HL-60 (cell line): ENCODE measurements around the gene PES1.

Source experiments
- DNase-seq, 2 experiments: peaks; one replicate each; pipeline ENCODE4 v3.0.0-alpha.2; 2010 to 2020; ENCODE audit warnings: low read depth in 1 of 2, low spot score in 1 of 2
- H3K27ac ChIP-seq: fragments of 250-450 bp; sonication (Bioruptor Pico); replicated peaks from 2 replicates; pipeline ENCODE4 v1.5.1; 2020; ENCODE audit warnings: mild to moderate bottlenecking, moderate library complexity
- H3K27me3 ChIP-seq: fragments of 250-450 bp; sonication (Bioruptor Pico); 2 replicates; pipeline ENCODE4 v1.5.1; 2021; ENCODE audit warnings: mild to moderate bottlenecking, moderate library complexity; ENCODE audit not compliant: insufficient read depth, poor library complexity, severe bottlenecking
- H3K4me3 ChIP-seq: replicated peaks from 2 replicates; pipeline ENCODE4 v1.5.1; 2011; ENCODE audit warnings: mild to moderate bottlenecking, control low read depth, low read length; ENCODE audit not compliant: insufficient read depth
- CTCF ChIP-seq: IDR thresholded peaks from one replicate; pipeline ENCODE4 v1.5.1; 2011; ENCODE audit warnings: low read length, control low read depth, inconsistent platforms; ENCODE audit not compliant: insufficient read depth
- GABPA ChIP-seq: IDR thresholded peaks from 2 replicates; pipeline ENCODE4 v1.6.1; 2012; ENCODE audit warnings: low read depth
- POLR2AphosphoS5 ChIP-seq: IDR thresholded peaks from 2 replicates; pipeline ENCODE4 v1.6.1; 2012; ENCODE audit warnings: low read depth
- REST ChIP-seq: IDR thresholded peaks from 2 replicates; pipeline ENCODE4 v1.6.1; 2012; ENCODE audit warnings: low read depth; ENCODE audit not compliant: insufficient replicate concordance
- SPI1 ChIP-seq: IDR thresholded peaks from 2 replicates; pipeline ENCODE4 v1.6.1; 2012; ENCODE audit warnings: low read depth, mild to moderate bottlenecking, borderline replicate concordance

The PES1 gene

GRCh38 chr22:30614268-30614667 is 22.6 kb upstream of the PES1 start:
- no peak overlapping the region for H3K4me3 ChIP-seq
- no peak for DNase-seq
- H3K27me3 ChIP-seq = no peaks in the 10 kb centered on the region
- TF ChIP-seq POLR2AphosphoS5 = no peak
- no peak overlapping the region for H3K27ac ChIP-seq

GRCh38 chr22:30612789-30613188 is 21.1 kb upstream of the PES1 start:
- no peak overlapping the region for H3K27ac ChIP-seq
- no peak overlapping the region for H3K4me3 ChIP-seq
- no peak for TF ChIP-seq CTCF
- no peak for TF ChIP-seq SPI1
- DNase-seq = no peak
- H3K27me3 ChIP-seq = no peaks in the 10 kb centered on the region

GRCh38 chr22:30611197-30611596 is 19.5 kb upstream of the PES1 start:
- DNase-seq = no peak
- no peak overlapping the region for H3K4me3 ChIP-seq
- TF ChIP-seq GABPA (no peak), SPI1 (no peak), POLR2AphosphoS5 (no peak), CTCF (no peak), REST (no peak)

GRCh38 chr22:30610299-30610698 is 18.6 kb upstream of the PES1 start:
- peak; percentile 67 to 71 for DNase-seq
- Histone ChIP-seq H3K4me3 (no peak overlapping the region), H3K27ac (no peak overlapping the region), H3K27me3 (no peaks in the 10 kb centered on the region)
- TF ChIP-seq POLR2AphosphoS5 (no peak), GABPA (no peak), CTCF (no peak), SPI1 (no peak), REST (no peak)

More at GRCh38 chr22:30611197-30611596, 19.5 kb upstream of the PES1 start:
- H3K27ac ChIP-seq = no peak overlapping the region
- no peaks in the 10 kb centered on the region for H3K27me3 ChIP-seq
